MM.1S (cell line): ENCODE data around the gene SLC26A11.

Source experiments
- DNase-seq: peaks from one replicate; pipeline ENCODE4 v3.0.0-alpha.2; 2015
- H2AFZ ChIP-seq: fragments of 300-600 bp; sonication (generic); 2 replicates; pipeline ENCODE4 v1.6.0; 2016; ENCODE audit warnings: antibody characterized with exemption, low read length
- H3F3A ChIP-seq: fragments of 300-600 bp; sonication (generic); 2 replicates; pipeline ENCODE4 v1.6.1; 2016; ENCODE audit warnings: mild to moderate bottlenecking, antibody characterized with exemption, low read length, moderate library complexity, mixed read lengths; ENCODE audit not compliant: insufficient read depth
- H3K27ac ChIP-seq: fragments of 300-600 bp; sonication (generic); 2 replicates; pipeline ENCODE4 v1.5.1; 2016; ENCODE audit warnings: mild to moderate bottlenecking, low read length
- H3K27me3 ChIP-seq: fragments of 300-600 bp; sonication (generic); replicated peaks from 2 replicates; pipeline ENCODE4 v1.6.0; 2016; ENCODE audit warnings: low read length; ENCODE audit not compliant: insufficient read depth
- H3K36me3 ChIP-seq: fragments of 300-600 bp; sonication (generic); replicated peaks from 2 replicates; pipeline ENCODE4 v1.6.1; 2016; ENCODE audit warnings: mild to moderate bottlenecking, low read length, mixed read lengths; ENCODE audit not compliant: insufficient read depth
- H3K4me1 ChIP-seq: fragments of 300-600 bp; sonication (generic); 2 replicates; pipeline ENCODE4 v1.6.1; 2016; ENCODE audit warnings: low read length, mixed read lengths
- H3K4me2 ChIP-seq: fragments of 300-600 bp; sonication (generic); 2 replicates; pipeline ENCODE4 v1.6.0; 2016; ENCODE audit warnings: low read depth, low read length
- H3K4me3 ChIP-seq: fragments of 300-600 bp; sonication (generic); 2 replicates; pipeline ENCODE4 v1.5.1; 2016; ENCODE audit warnings: low read length, mixed read lengths
- H3K79me2 ChIP-seq: fragments of 300-600 bp; sonication (generic); 2 replicates; pipeline ENCODE4 v1.6.1; 2016; ENCODE audit warnings: mixed run types, low read length, mixed read lengths
- H3K9ac ChIP-seq: fragments of 300-600 bp; sonication (generic); 2 replicates; pipeline ENCODE4 v1.6.1; 2016; ENCODE audit warnings: low read length, mixed read lengths
- H3K9me2 ChIP-seq: fragments of 300-600 bp; sonication (generic); replicated peaks from 2 replicates; pipeline ENCODE4 v1.6.1; 2016; ENCODE audit warnings: mild to moderate bottlenecking, low read length, mixed read lengths; ENCODE audit not compliant: insufficient read depth
- H3K9me3 ChIP-seq: fragments of 300-600 bp; sonication (generic); replicated peaks from 2 replicates; pipeline ENCODE4 v1.6.1; 2016; ENCODE audit warnings: mild to moderate bottlenecking, low read length, mixed read lengths; ENCODE audit not compliant: insufficient read depth
- H4K20me1 ChIP-seq: fragments of 300-600 bp; sonication (generic); 2 replicates; pipeline ENCODE4 v1.6.1; 2016; ENCODE audit warnings: mild to moderate bottlenecking, low read length, moderate library complexity, mixed read lengths; ENCODE audit not compliant: insufficient read depth
- CTCF ChIP-seq: fragments of 300-600 bp; sonication (generic); IDR thresholded peaks from 2 replicates; pipeline ENCODE4 v1.5.1; 2016; ENCODE audit warnings: antibody characterized with exemption, low read length, mixed read lengths
- EZH2 ChIP-seq: fragments of 300-600 bp; sonication (generic); optimal IDR thresholded peaks from 2 replicates; pipeline ENCODE3; 2017; ENCODE audit warnings: low read depth, mild to moderate bottlenecking, antibody characterized with exemption, low read length, mixed read lengths
- EZH2phosphoT487 ChIP-seq: fragments of 300-600 bp; sonication (generic); IDR thresholded peaks from 2 replicates; pipeline ENCODE4 v1.6.1; 2018; ENCODE audit warnings: antibody characterized with exemption, low read length

SLC26A11 gene

GRCh38 chr17:80251966-80252365 lies 31.7 kb downstream of the SLC26A11 start:
- no peak overlapping the region for H3K4me3 ChIP-seq
- no peak overlapping the region for H3K27ac ChIP-seq
- no peak overlapping the region for H3K4me2 ChIP-seq
- no peaks in the 10 kb centered on the region for H4K20me1 ChIP-seq
- H3K27me3 ChIP-seq, result no peaks in the 10 kb centered on the region
- H3K9me3 ChIP-seq, result no peaks in the 10 kb centered on the region
- TF ChIP-seq EZH2 (no peak), EZH2phosphoT487 (no peak), CTCF (no peak)
- peaks cover 12% of the 10 kb centered on the region for H3F3A ChIP-seq
- H3K79me2 ChIP-seq, result no peaks in the 10 kb centered on the region
- H3K9me2 ChIP-seq, result no peaks in the 10 kb centered on the region
- H2AFZ ChIP-seq, result no peak overlapping the region
- H3K36me3 ChIP-seq, result no peaks in the 10 kb centered on the region
- no peak for DNase-seq
- peaks cover 9% of the 10 kb centered on the region for H3K4me1 ChIP-seq
- no peak overlapping the region for H3K9ac ChIP-seq

GRCh38 chr17:80252871-80253270 lies 32.6 kb downstream of the SLC26A11 start:
- Histone ChIP-seq H3K4me3 (no peak overlapping the region), H4K20me1 (no peaks in the 10 kb centered on the region), H3K36me3 (no peaks in the 10 kb centered on the region), H2AFZ (no peak overlapping the region), H3K79me2 (no peaks in the 10 kb centered on the region), H3K4me1 (peaks cover 9% of the 10 kb centered on the region), H3K9me2 (no peaks in the 10 kb centered on the region), H3K27ac (no peak overlapping the region), H3K4me2 (no peak overlapping the region), H3K9ac (no peak overlapping the region), H3F3A (peaks cover 12% of the 10 kb centered on the region), H3K9me3 (no peaks in the 10 kb centered on the region), H3K27me3 (no peaks in the 10 kb centered on the region)
- DNase-seq, result peak; percentile 63
- TF ChIP-seq EZH2phosphoT487 (no peak), CTCF (peak; percentile 52), EZH2 (no peak)

- Histone ChIP-seq H4K20me1 (no peaks in the 10 kb centered on the region), H3K27me3 (no peaks in the 10 kb centered on the region), H3K36me3 (no peaks in the 10 kb centered on the region), H3K9me3 (no peaks in the 10 kb centered on the region), H3K4me3 (no peak overlapping the region), H3K9ac (no peak overlapping the region), H3K4me2 (no peak overlapping the region), H2AFZ (no peak overlapping the region), H3K79me2 (no peaks in the 10 kb centered on the region), H3F3A (peaks cover 16% of the 10 kb centered on the region), H3K4me1 (peaks cover 9% of the 10 kb centered on the region), H3K9me2 (no peaks in the 10 kb centered on the region), H3K27ac (no peak overlapping the region)
- no peak for TF ChIP-seq EZH2phosphoT487
- no peak for TF ChIP-seq EZH2
- TF ChIP-seq CTCF, result no peak
- no peak for DNase-seq
Measured at GRCh38 chr17:80253631-80254395, 33.6 kb downstream of the SLC26A11 start.
